OCI-LY7 (cell line): ENCODE measurements around the gene REEP6.

Experiments
- EZH2phosphoT487 ChIP-seq: fragments of 200-600 bp; sonication (generic); IDR thresholded peaks from 2 replicates; pipeline ENCODE4 v1.6.1; 2018; ENCODE audit warnings: low read depth, borderline replicate concordance, mild to moderate bottlenecking, mixed run types, antibody characterized with exemption, low read length, moderate library complexity, mixed read lengths
- TF ChIP-seq, protein P1 (sequence below): fragments of 200-600 bp; sonication (generic); conservative IDR thresholded peaks from 2 replicates; pipeline ENCODE4 v1.5.1; 2014; ENCODE audit warnings: mild to moderate bottlenecking, antibody characterized with exemption, low read length, moderate library complexity, mixed read lengths

DNA sequence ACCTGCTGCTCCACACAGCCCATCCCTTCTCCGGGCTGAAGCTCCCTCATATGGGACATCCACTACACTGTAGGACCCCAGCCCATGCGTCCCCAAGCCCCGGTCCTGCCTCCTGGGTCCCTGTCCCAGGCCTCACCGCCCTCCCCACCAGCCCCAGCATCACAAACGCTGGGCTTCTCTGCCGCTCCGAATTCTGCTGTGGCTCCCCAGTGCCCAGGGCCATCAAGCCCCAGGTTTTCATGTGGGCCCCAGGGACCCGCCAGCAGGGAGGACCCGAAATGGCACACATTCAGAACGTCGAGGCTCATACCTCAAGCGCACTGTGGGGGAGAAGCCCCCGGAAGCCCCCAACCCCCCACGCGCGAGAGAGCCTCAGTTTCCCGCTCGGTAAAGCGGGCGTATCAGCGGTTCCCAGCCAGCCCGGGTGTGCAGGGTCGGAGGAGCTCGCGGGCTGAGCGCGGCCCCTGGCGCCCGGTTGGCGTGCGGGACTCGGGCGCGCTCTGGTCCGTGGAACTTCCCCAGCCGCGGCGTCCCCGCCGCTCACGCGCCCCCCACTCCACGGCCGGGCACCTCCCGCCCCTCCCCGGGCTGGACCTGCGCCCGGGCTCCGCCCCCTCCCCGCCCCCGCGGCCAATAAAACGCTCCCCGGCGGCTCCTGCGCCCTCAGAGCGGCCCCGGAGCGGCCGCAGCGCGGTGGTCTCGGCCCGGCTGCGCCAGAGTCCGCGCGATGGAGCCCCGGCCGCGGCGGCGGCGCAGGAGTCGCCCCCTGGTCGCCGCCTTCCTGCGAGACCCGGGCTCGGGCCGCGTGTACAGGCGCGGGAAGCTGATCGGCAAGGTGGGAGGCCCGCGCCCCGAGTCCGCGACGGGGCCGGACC lies 32.7 kb downstream of the REEP6 start, which contains the start of gene PLK5:
- TF ChIP-seq, protein P1, sequence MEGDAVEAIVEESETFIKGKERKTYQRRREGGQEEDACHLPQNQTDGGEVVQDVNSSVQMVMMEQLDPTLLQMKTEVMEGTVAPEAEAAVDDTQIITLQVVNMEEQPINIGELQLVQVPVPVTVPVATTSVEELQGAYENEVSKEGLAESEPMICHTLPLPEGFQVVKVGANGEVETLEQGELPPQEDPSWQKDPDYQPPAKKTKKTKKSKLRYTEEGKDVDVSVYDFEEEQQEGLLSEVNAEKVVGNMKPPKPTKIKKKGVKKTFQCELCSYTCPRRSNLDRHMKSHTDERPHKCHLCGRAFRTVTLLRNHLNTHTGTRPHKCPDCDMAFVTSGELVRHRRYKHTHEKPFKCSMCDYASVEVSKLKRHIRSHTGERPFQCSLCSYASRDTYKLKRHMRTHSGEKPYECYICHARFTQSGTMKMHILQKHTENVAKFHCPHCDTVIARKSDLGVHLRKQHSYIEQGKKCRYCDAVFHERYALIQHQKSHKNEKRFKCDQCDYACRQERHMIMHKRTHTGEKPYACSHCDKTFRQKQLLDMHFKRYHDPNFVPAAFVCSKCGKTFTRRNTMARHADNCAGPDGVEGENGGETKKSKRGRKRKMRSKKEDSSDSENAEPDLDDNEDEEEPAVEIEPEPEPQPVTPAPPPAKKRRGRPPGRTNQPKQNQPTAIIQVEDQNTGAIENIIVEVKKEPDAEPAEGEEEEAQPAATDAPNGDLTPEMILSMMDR, result no peak
- no peak for TF ChIP-seq EZH2phosphoT487
